GM18907 (cell line): ENCODE measurements around the gene ISX.
"Not testable (repeated sequence)": the region's sequence is repeated elsewhere in the genome, so short reads cannot be mapped to it uniquely, and the experiment has no call there.

Experiments
- ATAC-seq: cut with Tn5 transposase; IDR thresholded peaks from one replicate; pipeline ENCODE4 v1.9.1; 2021; ENCODE audit warnings: mild to moderate bottlenecking, moderate library complexity; ENCODE audit not compliant: unreplicated experiment

ISX gene

GRCh38 chr22:35065796-35066218, at the start of gene ISX:
Gene ISX (plus strand): TSS chr22:35066158. CDS start chr22:35067088, 930 bp downstream.
- no peak for ATAC-seq

- no peak for ATAC-seq
These were observed 49.0 kb upstream of the ISX start for GRCh38 chr22:35016909-35017308.

GRCh38 chr22:35018995-35019394, 47.0 kb upstream of the ISX start:
- no peak for ATAC-seq

- no peak for ATAC-seq
These were observed 45.4 kb upstream of the ISX start for GRCh38 chr22:35020517-35020916.

GRCh38 chr22:35021161-35021560, 44.8 kb upstream of the ISX start:
- ATAC-seq = no peak

GRCh38 chr22:35022291-35022690, 43.7 kb upstream of the ISX start:
- ATAC-seq = no peak

- no peak for ATAC-seq
These were observed 42.1 kb upstream of the ISX start for GRCh38 chr22:35023692-35024363.

GRCh38 chr22:35024364-35024692, 41.6 kb upstream of the ISX start:
- ATAC-seq = no peak

GRCh38 chr22:35030112-35030511, 35.8 kb upstream of the ISX start:
- ATAC-seq = not testable (repeated sequence)

GRCh38 chr22:35032571-35032970, 33.4 kb upstream of the ISX start:
- ATAC-seq = no peak

GRCh38 chr22:35033635-35034296, 32.2 kb upstream of the ISX start:
- ATAC-seq = no peak

GRCh38 chr22:35034963-35035362, 31.0 kb upstream of the ISX start:
- ATAC-seq = no peak

- ATAC-seq = no peak
These were observed 28.9 kb upstream of the ISX start for GRCh38 chr22:35037089-35037488.

GRCh38 chr22:35039625-35040024, 26.3 kb upstream of the ISX start:
- no peak for ATAC-seq

- no peak for ATAC-seq
These were observed 22.6 kb upstream of the ISX start for GRCh38 chr22:35043252-35043933.

- ATAC-seq = no peak
These were observed 22.0 kb upstream of the ISX start for GRCh38 chr22:35043934-35044319.

GRCh38 chr22:35044607-35045390, 21.2 kb upstream of the ISX start:
- no peak for ATAC-seq

- no peak for ATAC-seq
These were observed 20.5 kb upstream of the ISX start for GRCh38 chr22:35045451-35045850.

- no peak for ATAC-seq
These were observed 19.1 kb upstream of the ISX start for GRCh38 chr22:35046744-35047462.

GRCh38 chr22:35050038-35050437, 15.9 kb upstream of the ISX start:
- not testable (repeated sequence) for ATAC-seq

GRCh38 chr22:35051013-35051535, 14.9 kb upstream of the ISX start:
- ATAC-seq = no peak
